Psoas muscle (tissue), 8 donors: Measurements from ENCODE around the gene SORCS3. TPM values are rescaled to one million over a fixed set of nuclear protein-coding genes. Genes with fewer than 3 reads are reported as not detected.

Source experiments
- ATAC-seq, 4 donors: fragments of 200-7000 bp; cut with Tn5 transposase; one replicate each; pipeline ENCODE4 v1.9.1; 2020; ENCODE audit warnings: moderate library complexity in 3 of 4, mild to moderate bottlenecking in 2 of 4
- DNase-seq, 2 donors: peaks; one replicate each; pipeline ENCODE4 v3.0.0-alpha.2; 2020
- H3K27ac ChIP-seq: fragments of 200-600 bp; one replicate; pipeline ENCODE4 v1.8.0; 2022
- H3K27me3 ChIP-seq, 3 donors: fragments of 200-600 bp in 1 of 3; one replicate each; pipeline versions ENCODE4 v1.6.1 to v1.8.0; 2013 to 2022; ENCODE audit warnings: low read length in 2 of 3, mild to moderate bottlenecking in 2 of 3, moderate library complexity in 1 of 3; ENCODE audit not compliant: insufficient read depth in 3 of 3
- H3K36me3 ChIP-seq, 2 donors: fragments of 200-600 bp in 1 of 2; one replicate each; pipeline versions ENCODE4 v1.6.1 to v1.8.0; 2013 to 2022; ENCODE audit warnings: low read depth in 1 of 2, mild to moderate bottlenecking in 1 of 2, moderate library complexity in 1 of 2; ENCODE audit not compliant: insufficient read depth in 1 of 2
- H3K4me1 ChIP-seq: fragments of 200-600 bp; one replicate; pipeline ENCODE4 v1.8.0; 2022
- H3K4me3 ChIP-seq: fragments of 200-600 bp; one replicate; pipeline ENCODE4 v1.8.0; 2022; ENCODE audit warnings: mild to moderate bottlenecking
- H3K9me3 ChIP-seq: fragments of 200-600 bp; one replicate; pipeline ENCODE4 v1.8.0; 2022
- WGBS, 3 donors: extraction: QIAGEN DNeasy Blood & Tissue Kit; methylation state at CpG; one replicate each; pipeline versions ENCODE4 v1.1.6 to v1.1.7; 2013; 5-methylcytosine and 5-hydroxymethylcytosine counted together
- intact Hi-C, 2 donors: fragments of 100-400 bp; cut with DNase I; formaldehyde crosslinking; loops; one replicate each; pipeline versions ENCODE4 v1.11.0 to v1.14.2; 2022
- polyA plus RNA-seq, 3 donors: library from polyadenylated mRNA; stranded (reverse); fragments of 200-250 nt; gene quantifications; one replicate each; pipeline ENCODE4 v1.2.3, GENCODE V29; 2013
- total RNA-seq, 4 donors: library from RNA; stranded (reverse); fragmentation: NEBNext Ultra II Directional in 2 of 4; extraction: Animal tissue kit (Norgen Biotek cat#: 25700) in 2 of 4; gene quantifications; one replicate each; pipeline versions ENCODE4 v1.2.1 to v1.2.4, GENCODE V29; 2021 to 2023
- TF ChIP-seq, protein P1 (sequence below): fragments of 200-600 bp; IDR thresholded peaks from one replicate; pipeline ENCODE4 v1.8.0; 2022; ENCODE audit warnings: antibody characterized with exemption
- donor health status: healthy with polysubstance abuse.
- donor health status: DM: no; HTN: no; CAD: no; lungs with moderate emphysema.
- donor health status: Bipolar disorder and iron deficiency.
- donor health status: healthy.
- donor health status: DM: yes; HTN: yes; CAD: no.
- donor health status: DM: no; HTN: no; CAD: no.
- donor health status: DM: no; HTN: no; CAD: no.
- donor health status: DM: yes; HTN: yes; CAD: no.

Gene SORCS3
- total and polyA plus RNA-seq, 7 donors = 0.01 TPM; not detected in 6

GRCh38 chr10:104741127-104741526, 100.0 kb downstream of the SORCS3 start:
- H3K36me3 ChIP-seq = no peaks in the 10 kb centered on the region
- ATAC-seq (no peak), DNase-seq (no peak)
- no peak overlapping the region for H3K27ac ChIP-seq
- TF ChIP-seq, protein P1, sequence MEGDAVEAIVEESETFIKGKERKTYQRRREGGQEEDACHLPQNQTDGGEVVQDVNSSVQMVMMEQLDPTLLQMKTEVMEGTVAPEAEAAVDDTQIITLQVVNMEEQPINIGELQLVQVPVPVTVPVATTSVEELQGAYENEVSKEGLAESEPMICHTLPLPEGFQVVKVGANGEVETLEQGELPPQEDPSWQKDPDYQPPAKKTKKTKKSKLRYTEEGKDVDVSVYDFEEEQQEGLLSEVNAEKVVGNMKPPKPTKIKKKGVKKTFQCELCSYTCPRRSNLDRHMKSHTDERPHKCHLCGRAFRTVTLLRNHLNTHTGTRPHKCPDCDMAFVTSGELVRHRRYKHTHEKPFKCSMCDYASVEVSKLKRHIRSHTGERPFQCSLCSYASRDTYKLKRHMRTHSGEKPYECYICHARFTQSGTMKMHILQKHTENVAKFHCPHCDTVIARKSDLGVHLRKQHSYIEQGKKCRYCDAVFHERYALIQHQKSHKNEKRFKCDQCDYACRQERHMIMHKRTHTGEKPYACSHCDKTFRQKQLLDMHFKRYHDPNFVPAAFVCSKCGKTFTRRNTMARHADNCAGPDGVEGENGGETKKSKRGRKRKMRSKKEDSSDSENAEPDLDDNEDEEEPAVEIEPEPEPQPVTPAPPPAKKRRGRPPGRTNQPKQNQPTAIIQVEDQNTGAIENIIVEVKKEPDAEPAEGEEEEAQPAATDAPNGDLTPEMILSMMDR = no peak
- H3K4me3 ChIP-seq = no peak overlapping the region
- 40 to 84% (median 56%) methylated on average over 3 of the region's 3 CpGs for WGBS, 3 donors
- H3K9me3 ChIP-seq = no peaks in the 10 kb centered on the region
- no peaks in the 10 kb centered on the region for H3K4me1 ChIP-seq
- intact Hi-C loops = no loop called here
- no peaks in the 10 kb centered on the region for H3K27me3 ChIP-seq

DNA sequence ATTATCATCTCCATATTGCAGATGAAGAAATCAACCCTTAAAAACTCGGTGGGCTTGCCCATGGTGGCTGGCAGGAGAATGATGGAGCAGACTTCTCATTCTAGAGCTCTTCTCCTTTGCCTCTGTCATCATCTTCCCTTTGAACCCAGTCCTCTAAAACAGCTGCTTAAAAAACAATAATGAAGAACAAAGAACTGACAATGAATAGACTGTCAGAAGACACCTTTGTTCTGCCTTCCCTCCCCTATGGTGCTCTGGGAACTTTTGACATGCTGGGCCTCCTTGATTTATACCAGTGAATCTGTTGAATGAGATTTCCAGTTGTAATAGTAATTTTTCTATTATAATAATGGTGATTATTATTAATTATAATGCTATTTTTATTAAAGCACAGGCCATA, 103.0 kb downstream of the SORCS3 start:
- Histone ChIP-seq H3K27me3 (no peaks in the 10 kb centered on the region), H3K4me1 (no peaks in the 10 kb centered on the region), H3K9me3 (no peaks in the 10 kb centered on the region), H3K27ac (no peak overlapping the region), H3K4me3 (no peak overlapping the region), H3K36me3 (no peaks in the 10 kb centered on the region)
- no peak for DNase-seq
- TF ChIP-seq, protein P1 = no peak
- WGBS, 3 donors = 53 to 70% (median 63%) methylated on average over 1 of the region's 1 CpG
- ATAC-seq = no peak
- intact Hi-C loops = no loop called here

DNA sequence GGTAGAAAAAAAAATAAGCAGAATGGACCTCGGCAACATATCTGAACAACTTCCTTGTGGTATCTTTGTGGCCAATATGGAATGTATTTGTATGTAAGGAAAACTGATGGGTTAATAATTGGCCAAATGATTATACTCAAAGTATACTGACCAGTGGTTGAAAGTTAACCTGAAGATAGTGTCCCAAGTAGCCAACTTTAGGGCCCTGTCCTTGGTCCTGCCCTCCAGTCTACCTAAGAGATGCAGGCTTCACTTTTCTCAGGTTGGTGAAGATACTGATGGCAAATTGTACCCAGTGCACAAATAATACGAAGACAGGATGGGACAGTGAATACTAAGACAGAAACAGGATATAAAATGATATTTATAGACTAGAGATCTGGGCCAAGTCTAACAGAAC, 109.2 kb downstream of the SORCS3 start:
- TF ChIP-seq, protein P1 = no peak
- no peaks in the 10 kb centered on the region for H3K36me3 ChIP-seq
- H3K4me1 ChIP-seq = no peaks in the 10 kb centered on the region
- intact Hi-C loops = no loop called here
- 62 to 74% (median 70%) methylated on average over 2 of the region's 2 CpGs for WGBS, 3 donors
- ATAC-seq (no peak), DNase-seq (no peak)
- H3K4me3 ChIP-seq = no peak overlapping the region
- no peaks in the 10 kb centered on the region for H3K9me3 ChIP-seq
- no peaks in the 10 kb centered on the region for H3K27me3 ChIP-seq
- no peak overlapping the region for H3K27ac ChIP-seq

- ATAC-seq = no peak
- Histone ChIP-seq H3K9me3 (no peaks in the 10 kb centered on the region), H3K4me1 (no peaks in the 10 kb centered on the region), H3K27ac (no peak overlapping the region), H3K36me3 (no peaks in the 10 kb centered on the region), H3K27me3 (no peaks in the 10 kb centered on the region), H3K4me3 (no peak overlapping the region)
- 71 to 74% (median 73%) methylated on average over 4 of the region's 4 CpGs for WGBS, 3 donors
- DNase-seq = no peak
- TF ChIP-seq, protein P1 = no peak
- intact Hi-C loops = no loop called here
Measured at GRCh38 chr10:104762793-104763192, 121.7 kb downstream of the SORCS3 start.

DNA sequence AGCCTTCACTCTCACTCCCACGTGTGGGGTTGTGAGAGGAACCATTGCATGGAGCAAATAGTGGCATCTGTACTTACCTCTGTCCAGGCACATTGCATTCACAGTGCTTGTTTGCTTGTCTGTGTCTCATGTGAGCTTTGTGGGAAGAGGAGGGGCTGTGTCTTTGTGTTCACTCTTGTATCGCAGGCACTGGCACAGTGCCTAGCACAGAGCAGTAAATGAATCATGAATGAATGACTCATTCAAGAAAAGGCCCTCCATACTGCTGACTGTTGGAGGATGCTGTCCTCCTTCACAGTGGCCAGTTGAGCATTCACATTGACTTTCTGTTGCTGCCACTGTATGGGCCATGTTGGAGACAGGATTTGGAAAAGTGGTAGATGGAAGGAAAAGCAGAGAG, 125.3 kb downstream of the SORCS3 start:
- no peak overlapping the region for H3K4me3 ChIP-seq
- H3K36me3 ChIP-seq = no peaks in the 10 kb centered on the region
- H3K27ac ChIP-seq = no peak overlapping the region
- ATAC-seq = no peak
- H3K4me1 ChIP-seq = no peaks in the 10 kb centered on the region
- 6 to 34% (median 32%) methylated on average over 2 of the region's 2 CpGs for WGBS, 3 donors
- no peak for DNase-seq
- intact Hi-C loops = no loop called here
- TF ChIP-seq, protein P1 = no peak
- no peaks in the 10 kb centered on the region for H3K27me3 ChIP-seq
- H3K9me3 ChIP-seq = no peaks in the 10 kb centered on the region
